ENCODE measurements around the gene NDRG3. TPM values are rescaled to one million over a fixed set of nuclear protein-coding genes. Genes with fewer than 3 reads are reported as not detected.

The NDRG3 gene
- polyA plus RNA-seq, 1 of the 3 experiments (the other 2 are of a cell fraction) = 20.5 TPM

- H3K4me3 ChIP-seq (ENCODE audit: low read depth in 2 of 2, low read length in 1 of 2) = no peak overlapping the region
- H3K9ac ChIP-seq = no peak overlapping the region
- H4K20me1 ChIP-seq (ENCODE audit: insufficient read depth) = no peaks in the 10 kb centered on the region
- peaks cover 0 to 8% of the 10 kb centered on the region in 2 experiments; a peak in 1 of 4 replicates for H3K4me1 ChIP-seq (ENCODE audit: control insufficient read depth in 1 of 2, insufficient read depth in 2 of 2, low read depth in 1 of 2, low read length in 1 of 2)
- DNase-seq = peak; percentile 6
- peaks cover 13% of the 10 kb centered on the region for H3K79me2 ChIP-seq (ENCODE audit: insufficient read depth)
- POLR2A ChIA-PET = no interaction called here
- H3K27me3 ChIP-seq (ENCODE audit: insufficient read depth) = no peaks in the 10 kb centered on the region
- TF ChIP-seq PBX3 (IDR thresholded peaks at IDR 0.05) (no peak), MEF2A (IDR thresholded peaks at IDR 0.05; ENCODE audit: borderline replicate concordance, low read depth) (no peak), CHD2 (IDR thresholded peaks at IDR 0.05; ENCODE audit: low read length, partially characterized antibody) (no peak), JUND (IDR thresholded peaks at IDR 0.05) (no peak), MAX (IDR thresholded peaks at IDR 0.05; ENCODE audit: low read depth) (no peak), POLR2AphosphoS5 (IDR thresholded peaks at IDR 0.05; ENCODE audit: low read depth, low read length) (no peak)
- TF ChIP-seq, protein P1, sequence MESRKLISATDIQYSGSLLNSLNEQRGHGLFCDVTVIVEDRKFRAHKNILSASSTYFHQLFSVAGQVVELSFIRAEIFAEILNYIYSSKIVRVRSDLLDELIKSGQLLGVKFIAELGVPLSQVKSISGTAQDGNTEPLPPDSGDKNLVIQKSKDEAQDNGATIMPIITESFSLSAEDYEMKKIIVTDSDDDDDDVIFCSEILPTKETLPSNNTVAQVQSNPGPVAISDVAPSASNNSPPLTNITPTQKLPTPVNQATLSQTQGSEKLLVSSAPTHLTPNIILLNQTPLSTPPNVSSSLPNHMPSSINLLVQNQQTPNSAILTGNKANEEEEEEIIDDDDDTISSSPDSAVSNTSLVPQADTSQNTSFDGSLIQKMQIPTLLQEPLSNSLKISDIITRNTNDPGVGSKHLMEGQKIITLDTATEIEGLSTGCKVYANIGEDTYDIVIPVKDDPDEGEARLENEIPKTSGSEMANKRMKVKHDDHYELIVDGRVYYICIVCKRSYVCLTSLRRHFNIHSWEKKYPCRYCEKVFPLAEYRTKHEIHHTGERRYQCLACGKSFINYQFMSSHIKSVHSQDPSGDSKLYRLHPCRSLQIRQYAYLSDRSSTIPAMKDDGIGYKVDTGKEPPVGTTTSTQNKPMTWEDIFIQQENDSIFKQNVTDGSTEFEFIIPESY (IDR thresholded peaks at IDR 0.05; ENCODE audit: borderline replicate concordance, low read depth) = no peak
- peak overlapping the region in 1 of 2 experiments; percentile 98; a peak in 1 of 4 replicates for H3K27ac ChIP-seq (ENCODE audit: low read depth in 2 of 2, low read length in 1 of 2)
- no peaks in the 10 kb centered on the region for H3K36me3 ChIP-seq (replicated peaks in 1 of 2; ENCODE audit: control insufficient read depth in 1 of 2, insufficient read depth in 2 of 2, low read length in 1 of 2)
- H3F3A ChIP-seq (replicated peaks; ENCODE audit: insufficient read depth) = peaks cover 29% of the 10 kb centered on the region
- no peaks in the 10 kb centered on the region for H3K9me3 ChIP-seq
- H3K4me2 ChIP-seq = no peak overlapping the region
- H2AFZ ChIP-seq (ENCODE audit: low read depth) = 0 out of 2 replicates have a peak overlapping the region, but pooled peaks have one; percentile 94
- H3K9me2 ChIP-seq = no peaks in the 10 kb centered on the region
- CTCF ChIA-PET = interaction anchor here (0.6 to 2.2 kb wide), 18 partner anchors 12 to 171 kb away, joined by 3 to 15 read pairs (median 7); partner anchors contain the start of gene RAB5IF
- 86% methylated on average over 2 of the region's 2 CpGs for WGBS (ENCODE audit: low lambda C conversion rate)
These were observed 29.3 kb upstream of the NDRG3 start for GRCh38 chr20:36775196-36775595.

GRCh38 chr20:36773597-36774390 lies 27.9 kb upstream of the NDRG3 start, which contains the start of gene DSN1:
DSN1 (minus strand) TSS chr20:36773763; CDS start chr20:36771458, 2,305 bp downstream.
- Histone ChIP-seq H3K27me3 (ENCODE audit: insufficient read depth) (no peaks in the 10 kb centered on the region), H3F3A (replicated peaks; ENCODE audit: insufficient read depth) (peaks cover 29% of the 10 kb centered on the region), H3K9me3 (no peaks in the 10 kb centered on the region), H3K4me2 (peak within 1 kb of the TSS; percentile 98), H2AFZ (ENCODE audit: low read depth) (peak within 1 kb of the TSS; percentile 94), H3K4me1 (ENCODE audit: control insufficient read depth in 1 of 2, insufficient read depth in 2 of 2, low read depth in 1 of 2, low read length in 1 of 2) (peaks cover 0 to 8% of the 10 kb centered on the region in 2 experiments; a peak in 1 of 4 replicates), H4K20me1 (ENCODE audit: insufficient read depth) (no peaks in the 10 kb centered on the region), H3K79me2 (ENCODE audit: insufficient read depth) (peaks cover 13% of the 10 kb centered on the region), H3K27ac (ENCODE audit: low read depth in 2 of 2, low read length in 1 of 2) (peak within 1 kb of the TSS; percentile 94 to 98), H3K9ac (peak within 1 kb of the TSS; percentile 99), H3K9me2 (no peaks in the 10 kb centered on the region), H3K4me3 (ENCODE audit: low read depth in 2 of 2, low read length in 1 of 2) (peak within 1 kb of the TSS; percentile 76 to 88), H3K36me3 (replicated peaks in 1 of 2; ENCODE audit: control insufficient read depth in 1 of 2, insufficient read depth in 2 of 2, low read length in 1 of 2) (no peaks in the 10 kb centered on the region)
- TF ChIP-seq MXI1 (IDR thresholded peaks at IDR 0.05; ENCODE audit: low read depth, low read length) (peak; percentile 70), NRF1 (IDR thresholded peaks at IDR 0.05; ENCODE audit: low read depth, low read length) (peak; percentile 97), MAX (IDR thresholded peaks at IDR 0.05; ENCODE audit: low read depth) (peak; percentile 42; the same call in 1 of the 2 replicates), SIN3A (IDR thresholded peaks at IDR 0.05; ENCODE audit: borderline replicate concordance, low read depth, low read length) (peak; percentile 94), SMC3 (IDR thresholded peaks at IDR 0.05; ENCODE audit: low read depth, low read length) (peak; percentile 33; the same call in 1 of the 2 replicates), NFIC (IDR thresholded peaks at IDR 0.05; ENCODE audit: borderline replicate concordance) (no peak), POLR2AphosphoS5 (IDR thresholded peaks at IDR 0.05; ENCODE audit: low read depth, low read length) (peak; percentile 77), YY1 (IDR thresholded peaks at IDR 0.05; ENCODE audit: low read depth) (no peak), TAF1 (IDR thresholded peaks at IDR 0.05; ENCODE audit: borderline replicate concordance, low read depth, low read length) (peak; percentile 6; the same call in 1 of the 2 replicates), ELF1 (IDR thresholded peaks at IDR 0.05) (no peak), MEF2A (IDR thresholded peaks at IDR 0.05; ENCODE audit: borderline replicate concordance, low read depth) (no peak)
- CTCF ChIA-PET = interaction anchor here (0.7 to 2.2 kb wide), 54 partner anchors 8 to 616 kb away, joined by 3 to 15 read pairs (median 4); partner anchors contain the start of genes NDRG3 and RAB5IF
- DNase-seq = peak; percentile 97
- POLR2A ChIA-PET = interaction anchor here (0.6 to 2.0 kb wide), 5 partner anchors 13 to 89 kb away, joined by 3 to 5 read pairs (median 4); partner anchors contain the start of gene NDRG3
- 1% methylated on average over 21 of the region's 61 CpGs for WGBS (ENCODE audit: low lambda C conversion rate)
